GM06990 (cell line): ENCODE measurements around the gene TBC1D10B.
A peak's percentile ranks its signal among the peaks of the same experiment; 100 is the strongest.

Source experiments
- DNase-seq: peaks from one replicate; pipeline ENCODE4 v3.0.0-alpha.2; 2011; ENCODE audit not compliant: insufficient read length; ENCODE audit errors: extremely low read depth
- H3K27me3 ChIP-seq: replicated peaks from 2 replicates; pipeline ENCODE4 v1.6.0; 2011; ENCODE audit warnings: low read length; ENCODE audit not compliant: control insufficient read depth, insufficient read depth
- H3K36me3 ChIP-seq: 2 replicates; pipeline ENCODE4 v1.5.1; 2011; ENCODE audit warnings: low read length; ENCODE audit not compliant: control insufficient read depth, insufficient read depth
- H3K4me3 ChIP-seq: replicated peaks from 2 replicates; pipeline ENCODE4 v1.5.1; 2011; ENCODE audit warnings: low read depth, mild to moderate bottlenecking, control low read depth, low read length
- CTCF ChIP-seq: IDR thresholded peaks from 2 replicates; pipeline ENCODE4 v1.5.1; 2011; ENCODE audit warnings: low read length, control low read depth, mild to moderate bottlenecking, inconsistent platforms; ENCODE audit not compliant: insufficient read depth, poor library complexity, severe bottlenecking

TBC1D10B gene

GRCh38 chr16:30351586-30352419, 18.5 kb downstream of the TBC1D10B start:
- TF ChIP-seq CTCF = no peak
- DNase-seq = no peak
- Histone ChIP-seq H3K27me3 (no peaks in the 10 kb centered on the region), H3K36me3 (peaks cover 14% of the 10 kb centered on the region), H3K4me3 (no peak overlapping the region)

GRCh38 chr16:30351001-30351441, 19.3 kb downstream of the TBC1D10B start:
- H3K36me3 ChIP-seq = peaks cover 14% of the 10 kb centered on the region
- no peak overlapping the region for H3K4me3 ChIP-seq
- H3K27me3 ChIP-seq = no peaks in the 10 kb centered on the region
- TF ChIP-seq CTCF = no peak
- no peak for DNase-seq

GRCh38 chr16:30350134-30350871, 20.0 kb downstream of the TBC1D10B start:
- no peaks in the 10 kb centered on the region for H3K27me3 ChIP-seq
- peaks cover 14% of the 10 kb centered on the region for H3K36me3 ChIP-seq
- H3K4me3 ChIP-seq = no peak overlapping the region
- TF ChIP-seq CTCF = no peak
- peak; percentile 71 for DNase-seq

GRCh38 chr16:30349675-30350074, 20.6 kb downstream of the TBC1D10B start:
- TF ChIP-seq CTCF = no peak
- H3K4me3 ChIP-seq = no peak overlapping the region
- DNase-seq = no peak
- H3K27me3 ChIP-seq = no peaks in the 10 kb centered on the region
- H3K36me3 ChIP-seq = peaks cover 14% of the 10 kb centered on the region

GRCh38 chr16:30348929-30349328, 21.4 kb downstream of the TBC1D10B start:
- no peak overlapping the region for H3K4me3 ChIP-seq
- no peaks in the 10 kb centered on the region for H3K27me3 ChIP-seq
- peaks cover 14% of the 10 kb centered on the region for H3K36me3 ChIP-seq
- no peak for TF ChIP-seq CTCF
- DNase-seq = no peak
